ENCODE results near the gene ISLR. TPM values are rescaled to one million over a fixed set of nuclear protein-coding genes. Genes with fewer than 3 reads are reported as not detected.
A peak's percentile ranks its signal among the peaks of the same experiment; 100 is the strongest.

ISLR gene
- total and polyA plus RNA-seq, 2 of the 8 experiments (the other 6 are each of a cell fraction or from before 2014, with no cell fraction given), result 0.29 to 0.35 TPM

- Histone ChIP-seq H3K79me1 (ENCODE audit: low read depth, low read length) (no peaks in the 10 kb centered on the region), H2AK5ac (ENCODE audit: low read depth, low read length) (no peak overlapping the region), H2BK120ac (replicated peaks; ENCODE audit: low read depth, low read length) (no peak overlapping the region), H3K36me3 (ENCODE audit: control insufficient read depth in 2 of 4, insufficient read depth in 4 of 4, low read length in 3 of 4) (no peaks in the 10 kb centered on the region), H3K27ac (ENCODE audit: low read depth, low read length) (no peak overlapping the region), H3K9me3 (ENCODE audit: insufficient read depth in 2 of 2, low read depth in 1 of 2, low read length in 1 of 2) (no peaks in the 10 kb centered on the region), H2BK15ac (ENCODE audit: low read length) (peak overlapping the region; percentile 61; the same call in 1 of the 2 replicates), H2BK5ac (ENCODE audit: low read depth, low read length) (no peak overlapping the region), H3K23ac (ENCODE audit: insufficient read length) (no peak overlapping the region), H3K9ac (replicated peaks in 1 of 4; ENCODE audit: extremely low read depth in 1 of 4, low read depth in 3 of 4, low read length in 3 of 4) (no peak overlapping the region), H2BK12ac (ENCODE audit: low read depth, low read length) (no peak overlapping the region), H3K4me2 (ENCODE audit: insufficient read depth in 1 of 2, low read depth in 2 of 2, low read length in 2 of 2) (no peak overlapping the region), H4K91ac (replicated peaks; ENCODE audit: insufficient read length, low read length) (no peak overlapping the region), H4K5ac (ENCODE audit: insufficient read length, low read depth, low read length) (no peak overlapping the region), H3K4me3 (ENCODE audit: extremely low read depth in 1 of 4, insufficient read depth in 2 of 4, low read depth in 3 of 4, low read length in 4 of 4) (no peak overlapping the region), H4K8ac (ENCODE audit: extremely low read depth, insufficient read depth, low read length) (no peak overlapping the region), H3K4me1 (replicated peaks in 1 of 4; ENCODE audit: control insufficient read depth in 3 of 4, insufficient read depth in 4 of 4, low read length in 3 of 4) (peaks cover 28 to 45% (median 34%) of the 10 kb centered on the region in 4 experiments), H2AFZ (ENCODE audit: low read length) (no peak overlapping the region), H4K20me1 (replicated peaks in 1 of 2; ENCODE audit: control insufficient read depth in 1 of 2, insufficient read depth in 2 of 2, low read length in 2 of 2) (peaks cover 1 to 3% of the 10 kb centered on the region in 2 experiments), H3K27me3 (replicated peaks in 1 of 4; ENCODE audit: control insufficient read depth in 3 of 4, extremely low read depth in 1 of 4, insufficient read depth in 3 of 4, low read length in 3 of 4) (peaks cover 7 to 49% (median 43%) of the 10 kb centered on the region in 4 experiments), H3K23me2 (ENCODE audit: low read depth, low read length) (peaks cover 2% of the 10 kb centered on the region), H3K18ac (ENCODE audit: extremely low read depth, low read length) (peak overlapping the region; percentile 68; the same call in 1 of the 2 replicates), H3K79me2 (ENCODE audit: control insufficient read depth in 1 of 2, insufficient read depth in 2 of 2, low read length in 2 of 2) (no peaks in the 10 kb centered on the region), H2BK20ac (ENCODE audit: low read length) (no peak overlapping the region), H3K56ac (replicated peaks; ENCODE audit: insufficient read length, low read depth, low read length) (no peak overlapping the region), H3K14ac (ENCODE audit: insufficient read length) (no peak overlapping the region), H3K4ac (replicated peaks; ENCODE audit: insufficient read length, low read depth, low read length) (no peak overlapping the region)
- ChIA-PET CTCF (ENCODE audit: partially characterized antibody) (interaction anchor here (1.5 kb wide), 1 partner anchor 13 kb away, joined by 3 read pairs; no protein-coding TSS in a partner anchor), POLR2A (ENCODE audit: partially characterized antibody) (interaction anchor here (0.6 to 7.0 kb wide), 3 partner anchors 14 to 105 kb away, joined by 3 to 58 read pairs (median 6); partner anchors contain the start of gene STRA6)
- TF ChIP-seq NRF1 (IDR thresholded peaks at IDR 0.05; ENCODE audit: low read depth, low read length) (no peak), SRF (IDR thresholded peaks at IDR 0.05; ENCODE audit: low read depth, low read length) (no peak), PHF8 (conservative IDR thresholded peaks at IDR 0.05; ENCODE audit: low read depth, low read length) (no peak), CBX5 (IDR thresholded peaks at IDR 0.05; ENCODE audit: low read depth, low read length) (no peak), KDM5A (IDR thresholded peaks at IDR 0.05; ENCODE audit: low read length) (no peak), ZNF274 (IDR thresholded peaks at IDR 0.05; ENCODE audit: borderline replicate concordance, extremely low read depth, low read length) (no peak), ASH2L (IDR thresholded peaks at IDR 0.05; ENCODE audit: low read length) (no peak), CHD2 (IDR thresholded peaks at IDR 0.05; ENCODE audit: low read length) (no peak), JUN (IDR thresholded peaks at IDR 0.05; ENCODE audit: low read depth, low read length) (no peak), SP2 (IDR thresholded peaks at IDR 0.05; ENCODE audit: low read length) (no peak), CHD1 (IDR thresholded peaks at IDR 0.05; ENCODE audit: low read depth, low read length) (no peak)
- 81% methylated on average over 3 of the region's 3 CpGs; no CpG with 5 or more reads in 1 of the 2 experiments for WGBS, 2 experiments (ENCODE audit: extremely low coverage in 1 of 2, insufficient coverage in 1 of 2, insufficient read length in 1 of 2, insufficient replicate concordance in 2 of 2, low coverage in 1 of 2, low lambda C conversion rate in 2 of 2, missing lambda C conversion rate in 1 of 2)
- FAIRE-seq (no peak), DNase-seq (ENCODE audit: low read depth in 1 of 2, low spot score in 2 of 2) (no peak)
Measured at GRCh38 chr15:74216949-74217348, 43.4 kb downstream of the ISLR start.

All from H1 (cell line).